HT1080 (cell line): ENCODE results near the gene ATP9A. TPM values are rescaled to one million over a fixed set of nuclear protein-coding genes. Genes with fewer than 3 reads are reported as not detected.
"Not testable (repeated sequence)": the region's sequence is repeated elsewhere in the genome, so short reads cannot be mapped to it uniquely, and the experiment has no call there.

Experiments
- DNase-seq: peaks from one replicate; pipeline ENCODE4 v3.0.0-alpha.2; 2015; ENCODE audit warnings: low read depth
- total RNA-seq: library from RNA; depleted of rRNA; stranded (reverse); fragments of >200 nt; shearing (Covaris generic); gene quantifications from 2 replicates; pipeline ENCODE4 v1.2.3, GENCODE V29; 2014

ATP9A gene
- total RNA-seq, 1 experiment from 2014 or later = 3.0 TPM

GRCh38 chr20:51660672-51661608, 107.2 kb downstream of the ATP9A start:
- peak; percentile 69 for DNase-seq

GRCh38 chr20:51659491-51660050, 108.6 kb downstream of the ATP9A start:
- no peak for DNase-seq

GRCh38 chr20:51656726-51657260, 111.4 kb downstream of the ATP9A start:
- DNase-seq = no peak

GRCh38 chr20:51656089-51656488, 112.1 kb downstream of the ATP9A start:
- not testable (repeated sequence) for DNase-seq

- no peak for DNase-seq
Measured at GRCh38 chr20:51654495-51654894, 113.7 kb downstream of the ATP9A start.

GRCh38 chr20:51654060-51654459, 114.1 kb downstream of the ATP9A start:
- no peak for DNase-seq

- no peak for DNase-seq
Measured at GRCh38 chr20:51653226-51653625, 115.0 kb downstream of the ATP9A start.

GRCh38 chr20:51651921-51652549, 116.2 kb downstream of the ATP9A start:
- no peak for DNase-seq

GRCh38 chr20:51650685-51651134, 117.5 kb downstream of the ATP9A start:
- DNase-seq = peak; percentile 35

GRCh38 chr20:51648571-51648947, 119.6 kb downstream of the ATP9A start:
- no peak for DNase-seq

GRCh38 chr20:51647674-51648570, 120.3 kb downstream of the ATP9A start:
- DNase-seq = no peak

- not testable (repeated sequence) for DNase-seq
Measured at GRCh38 chr20:51643810-51644209, 124.4 kb downstream of the ATP9A start.

- no peak for DNase-seq
Measured at GRCh38 chr20:51643390-51643789, 124.8 kb downstream of the ATP9A start.

GRCh38 chr20:51641866-51642265, 126.3 kb downstream of the ATP9A start:
- DNase-seq = no peak

- DNase-seq = no peak
Measured at GRCh38 chr20:51640743-51641142, 127.4 kb downstream of the ATP9A start.

- peak; percentile 58 for DNase-seq
Measured at GRCh38 chr20:51639206-51639832, 128.9 kb downstream of the ATP9A start.

- DNase-seq = no peak
Measured at GRCh38 chr20:51637241-51637640, 130.9 kb downstream of the ATP9A start.

GRCh38 chr20:51636123-51636522, 132.1 kb downstream of the ATP9A start:
- DNase-seq = peak; percentile 75

- no peak for DNase-seq
Measured at GRCh38 chr20:51635680-51636079, 132.5 kb downstream of the ATP9A start.

GRCh38 chr20:51634877-51635276, 133.3 kb downstream of the ATP9A start:
- DNase-seq = no peak
